ENCODE measurements around the gene C22orf31. TPM values are rescaled to one million over a fixed set of nuclear protein-coding genes. Genes with fewer than 3 reads are reported as not detected.

C22orf31 gene
- not detected in 2 replicates for total RNA-seq

GRCh38 chr22:29061773-29062172, at the start of gene C22orf31:
TSS of gene C22orf31 (minus strand) at chr22:29061831. CDS start at chr22:29061792, 39 bp downstream.

GRCh38 chr22:29072979-29073617, 11.5 kb upstream of the C22orf31 start, which contains the start of gene KREMEN1:
TSS of gene KREMEN1 (plus strand) at chr22:29073035. CDS start at chr22:29073131, 96 bp downstream.

Other genes with a start within 250 kb of the C22orf31 start
- gene ZNRF3, start 178.3 kb downstream of the C22orf31 start, total RNA-seq: 5.9 and 7.2 TPM in 2 replicates
- gene KREMEN1, start 11.2 kb upstream of the C22orf31 start, total RNA-seq: 0.65 and 0.67 TPM in 2 replicates
- under 0.01 TPM in 1 of 2 replicates, not detected in the other for gene EMID1, start 144.1 kb upstream of the C22orf31 start, total RNA-seq
- 29.4 and 31.4 TPM in 2 replicates for gene RHBDD3, start 206.2 kb upstream of the C22orf31 start, total RNA-seq
- 226 and 264 TPM in 2 replicates for gene EWSR1, start 206.4 kb upstream of the C22orf31 start, total RNA-seq
- gene GAS2L1, start 244.8 kb upstream of the C22orf31 start, total RNA-seq: 27.2 and 38.2 TPM in 2 replicates

Data from vein endothelial cell (primary cell).